Measurements from ENCODE around the gene BOD1L2. TPM values are rescaled to one million over a fixed set of nuclear protein-coding genes. Genes with fewer than 3 reads are reported as not detected.

The BOD1L2 gene
- total RNA-seq, 2 experiments from 2014 or later, result not detected

- H3K79me2 ChIP-seq (ENCODE audit: insufficient read depth, low read depth, low read length), result no peaks in the 10 kb centered on the region
- no peak overlapping the region for H2AFZ ChIP-seq (ENCODE audit: low read length)
- H3K9me2 ChIP-seq (ENCODE audit: insufficient read depth, low read length), result no peaks in the 10 kb centered on the region
- TF ChIP-seq EZH2phosphoT487 (IDR thresholded peaks at IDR 0.05; ENCODE audit: borderline replicate concordance, low read depth, low read length), result no peak
- TF ChIP-seq, protein P1, sequence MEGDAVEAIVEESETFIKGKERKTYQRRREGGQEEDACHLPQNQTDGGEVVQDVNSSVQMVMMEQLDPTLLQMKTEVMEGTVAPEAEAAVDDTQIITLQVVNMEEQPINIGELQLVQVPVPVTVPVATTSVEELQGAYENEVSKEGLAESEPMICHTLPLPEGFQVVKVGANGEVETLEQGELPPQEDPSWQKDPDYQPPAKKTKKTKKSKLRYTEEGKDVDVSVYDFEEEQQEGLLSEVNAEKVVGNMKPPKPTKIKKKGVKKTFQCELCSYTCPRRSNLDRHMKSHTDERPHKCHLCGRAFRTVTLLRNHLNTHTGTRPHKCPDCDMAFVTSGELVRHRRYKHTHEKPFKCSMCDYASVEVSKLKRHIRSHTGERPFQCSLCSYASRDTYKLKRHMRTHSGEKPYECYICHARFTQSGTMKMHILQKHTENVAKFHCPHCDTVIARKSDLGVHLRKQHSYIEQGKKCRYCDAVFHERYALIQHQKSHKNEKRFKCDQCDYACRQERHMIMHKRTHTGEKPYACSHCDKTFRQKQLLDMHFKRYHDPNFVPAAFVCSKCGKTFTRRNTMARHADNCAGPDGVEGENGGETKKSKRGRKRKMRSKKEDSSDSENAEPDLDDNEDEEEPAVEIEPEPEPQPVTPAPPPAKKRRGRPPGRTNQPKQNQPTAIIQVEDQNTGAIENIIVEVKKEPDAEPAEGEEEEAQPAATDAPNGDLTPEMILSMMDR (conservative IDR thresholded peaks at IDR 0.05; ENCODE audit: low read length), result no peak
- no TSS peak for BruUV-seq (replicated peaks)
- CTCF ChIA-PET (ENCODE audit: unreplicated experiment), result no interaction called here
- H3K27ac ChIP-seq (ENCODE audit: low read depth, low read length, poor library complexity, severe bottlenecking), result no peak overlapping the region
- no peaks in the 10 kb centered on the region for H4K20me1 ChIP-seq (ENCODE audit: insufficient read depth, low read length)
- POLR2A ChIA-PET, result no interaction called here
- no peaks in the 10 kb centered on the region for H3K9me3 ChIP-seq (ENCODE audit: low read length)
- H3K4me3 ChIP-seq (ENCODE audit: low read depth, low read length, poor library complexity, severe bottlenecking), result no peak overlapping the region
- no peak overlapping the region for H3K4me2 ChIP-seq (ENCODE audit: low read length)
- no peaks in the 10 kb centered on the region for H3K36me3 ChIP-seq (ENCODE audit: insufficient read depth, low read length)
- intact Hi-C loops (cut with micrococcal nuclease; ENCODE audit: unreplicated experiment), result no loop called here
- no peaks in the 10 kb centered on the region for H3K4me1 ChIP-seq (ENCODE audit: insufficient read depth, low read length, poor library complexity, severe bottlenecking)
- no peak for DNase-seq (ENCODE audit: low spot score)
Measured at GRCh38 chr18:57175532-57175931, 28.6 kb downstream of the BOD1L2 start.

DNA sequence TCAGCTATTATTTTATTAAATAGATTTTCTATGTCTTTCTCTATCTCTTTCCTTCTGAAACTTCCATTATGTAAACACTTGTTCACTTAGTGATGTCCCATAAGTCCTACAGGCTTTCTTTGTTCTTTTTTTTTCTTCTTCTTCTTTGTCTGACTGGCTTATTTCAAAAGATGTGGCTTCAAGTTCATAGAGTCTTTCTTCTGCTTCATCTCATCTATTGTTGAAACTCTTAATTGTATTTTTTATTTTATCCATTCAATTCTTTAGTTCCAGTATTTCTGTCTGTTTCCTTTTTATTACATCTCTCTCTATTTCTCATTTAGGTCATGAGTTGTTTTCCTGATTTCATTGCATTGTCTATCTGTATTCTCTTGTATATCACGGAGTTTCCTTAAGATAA is 38.5 kb downstream of the BOD1L2 start:
- no peaks in the 10 kb centered on the region for H3K9me2 ChIP-seq (ENCODE audit: insufficient read depth, low read length)
- CTCF ChIA-PET (ENCODE audit: unreplicated experiment), result no interaction called here
- peak; percentile 0 for DNase-seq (ENCODE audit: low spot score)
- H3K4me3 ChIP-seq (ENCODE audit: low read depth, low read length, poor library complexity, severe bottlenecking), result no peak overlapping the region
- POLR2A ChIA-PET, result no interaction called here
- H2AFZ ChIP-seq (ENCODE audit: low read length), result no peak overlapping the region
- TF ChIP-seq, protein P1 (conservative IDR thresholded peaks at IDR 0.05; ENCODE audit: low read length), result no peak
- no peak for TF ChIP-seq EZH2phosphoT487 (IDR thresholded peaks at IDR 0.05; ENCODE audit: borderline replicate concordance, low read depth, low read length)
- H3K4me2 ChIP-seq (ENCODE audit: low read length), result no peak overlapping the region
- BruUV-seq (replicated peaks), result no TSS peak
- H3K9me3 ChIP-seq (ENCODE audit: low read length), result no peaks in the 10 kb centered on the region
- no peaks in the 10 kb centered on the region for H3K36me3 ChIP-seq (ENCODE audit: insufficient read depth, low read length)
- H3K27ac ChIP-seq (ENCODE audit: low read depth, low read length, poor library complexity, severe bottlenecking), result no peak overlapping the region
- intact Hi-C loops (cut with micrococcal nuclease; ENCODE audit: unreplicated experiment), result no loop called here
- H3K4me1 ChIP-seq (ENCODE audit: insufficient read depth, low read length, poor library complexity, severe bottlenecking), result no peaks in the 10 kb centered on the region
- H4K20me1 ChIP-seq (ENCODE audit: insufficient read depth, low read length), result no peaks in the 10 kb centered on the region
- no peaks in the 10 kb centered on the region for H3K79me2 ChIP-seq (ENCODE audit: insufficient read depth, low read depth, low read length)

DNA sequence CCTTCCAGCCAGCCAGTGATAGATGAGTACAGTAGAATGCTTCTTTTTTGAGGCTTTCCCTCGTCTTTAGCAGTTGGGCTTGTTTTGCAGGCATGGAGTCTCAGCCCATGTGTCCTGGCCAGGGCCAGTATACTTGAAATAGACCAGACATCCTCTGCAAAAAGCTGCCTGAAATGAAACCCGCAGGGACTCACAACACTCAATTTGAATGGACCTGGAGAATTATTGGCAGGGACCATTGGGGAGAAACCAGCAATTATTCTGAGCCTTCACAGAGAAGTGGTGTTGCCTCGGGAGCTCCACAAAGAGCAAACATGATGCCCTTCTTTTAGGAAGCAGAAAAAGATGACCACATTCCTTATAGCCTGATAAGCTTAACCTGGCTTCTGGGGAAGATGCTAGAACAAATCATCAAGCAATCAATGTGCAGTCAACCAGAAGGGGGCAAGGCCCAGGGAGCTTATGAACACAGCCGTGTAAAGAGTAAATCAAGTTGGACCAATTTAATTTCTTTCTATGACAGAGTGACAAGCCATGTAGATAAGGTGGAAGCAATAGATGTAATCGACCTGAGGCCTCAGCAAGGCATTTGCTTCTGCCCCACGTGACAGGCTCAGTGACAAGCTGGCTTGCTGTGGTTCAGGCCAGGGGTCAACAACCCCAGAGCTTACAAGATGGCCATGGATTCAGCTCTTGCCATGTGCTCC is 42.1 kb downstream of the BOD1L2 start:
- DNase-seq (ENCODE audit: low spot score), result no peak
- no peak overlapping the region for H3K4me2 ChIP-seq (ENCODE audit: low read length)
- no peak overlapping the region for H2AFZ ChIP-seq (ENCODE audit: low read length)
- ChIA-PET POLR2A (no interaction called here), CTCF (ENCODE audit: unreplicated experiment) (no interaction called here)
- no peaks in the 10 kb centered on the region for H3K9me3 ChIP-seq (ENCODE audit: low read length)
- H3K79me2 ChIP-seq (ENCODE audit: insufficient read depth, low read depth, low read length), result no peaks in the 10 kb centered on the region
- TF ChIP-seq, protein P1 (conservative IDR thresholded peaks at IDR 0.05; ENCODE audit: low read length), result no peak
- TF ChIP-seq EZH2phosphoT487 (IDR thresholded peaks at IDR 0.05; ENCODE audit: borderline replicate concordance, low read depth, low read length), result no peak
- H3K4me3 ChIP-seq (ENCODE audit: low read depth, low read length, poor library complexity, severe bottlenecking), result no peak overlapping the region
- no peaks in the 10 kb centered on the region for H3K4me1 ChIP-seq (ENCODE audit: insufficient read depth, low read length, poor library complexity, severe bottlenecking)
- H4K20me1 ChIP-seq (ENCODE audit: insufficient read depth, low read length), result no peaks in the 10 kb centered on the region
- intact Hi-C loops (cut with micrococcal nuclease; ENCODE audit: unreplicated experiment), result no loop called here
- BruUV-seq (replicated peaks), result no TSS peak
- H3K9me2 ChIP-seq (ENCODE audit: insufficient read depth, low read length), result no peaks in the 10 kb centered on the region
- H3K36me3 ChIP-seq (ENCODE audit: insufficient read depth, low read length), result no peaks in the 10 kb centered on the region
- H3K27ac ChIP-seq (ENCODE audit: low read depth, low read length, poor library complexity, severe bottlenecking), result no peak overlapping the region
